GM19351 (cell line): Measurements from ENCODE around the gene IFT57.

Experiments
- ATAC-seq: cut with Tn5 transposase; IDR thresholded peaks from one replicate; pipeline ENCODE4 v1.9.1; 2021; ENCODE audit warnings: mild to moderate bottlenecking, moderate library complexity; ENCODE audit not compliant: unreplicated experiment

IFT57 gene

GRCh38 chr3:108219336-108219735, 2.9 kb downstream of the IFT57 start:
- no peak for ATAC-seq

- no peak for ATAC-seq
These were observed 3.4 kb downstream of the IFT57 start for GRCh38 chr3:108218811-108219210.

- ATAC-seq, result no peak
These were observed 6.4 kb downstream of the IFT57 start for GRCh38 chr3:108215871-108216270.

GRCh38 chr3:108209579-108209978, 12.6 kb downstream of the IFT57 start:
- ATAC-seq, result peak; percentile 58

GRCh38 chr3:108208831-108209230, 13.4 kb downstream of the IFT57 start:
- peak; percentile 91 for ATAC-seq

- no peak for ATAC-seq
These were observed 19.4 kb downstream of the IFT57 start for GRCh38 chr3:108202834-108203233.

- ATAC-seq, result no peak
These were observed 20.1 kb downstream of the IFT57 start for GRCh38 chr3:108202080-108202479.

GRCh38 chr3:108201258-108201657, 21.0 kb downstream of the IFT57 start:
- ATAC-seq, result no peak

GRCh38 chr3:108200578-108200977, 21.6 kb downstream of the IFT57 start:
- no peak for ATAC-seq

GRCh38 chr3:108200024-108200423, 22.2 kb downstream of the IFT57 start:
- no peak for ATAC-seq

- ATAC-seq, result no peak
These were observed 30.8 kb downstream of the IFT57 start for GRCh38 chr3:108191394-108191793.

GRCh38 chr3:108190346-108190745, 31.9 kb downstream of the IFT57 start:
- ATAC-seq, result no peak

GRCh38 chr3:108189440-108189839, 32.8 kb downstream of the IFT57 start:
- ATAC-seq, result no peak

GRCh38 chr3:108185536-108185935, 36.7 kb downstream of the IFT57 start:
- no peak for ATAC-seq

GRCh38 chr3:108184824-108185223, 37.4 kb downstream of the IFT57 start:
- ATAC-seq, result no peak

- no peak for ATAC-seq
These were observed 38.3 kb downstream of the IFT57 start for GRCh38 chr3:108183971-108184370.

- no peak for ATAC-seq
These were observed 39.0 kb downstream of the IFT57 start for GRCh38 chr3:108183181-108183580.

- no peak for ATAC-seq
These were observed 39.9 kb downstream of the IFT57 start for GRCh38 chr3:108182339-108182738.

- ATAC-seq, result no peak
These were observed 41.1 kb downstream of the IFT57 start for GRCh38 chr3:108181172-108181571.

GRCh38 chr3:108180194-108180593, 42.0 kb downstream of the IFT57 start:
- ATAC-seq, result no peak

- no peak for ATAC-seq
These were observed 43.5 kb downstream of the IFT57 start for GRCh38 chr3:108178676-108179075.

GRCh38 chr3:108177536-108177935, 44.7 kb downstream of the IFT57 start:
- ATAC-seq, result no peak

- no peak for ATAC-seq
These were observed 46.9 kb downstream of the IFT57 start for GRCh38 chr3:108175352-108175751.

GRCh38 chr3:108171106-108171505, 51.1 kb downstream of the IFT57 start:
- no peak for ATAC-seq
